GM23338 (cell line): ENCODE data around the gene TMIE. TPM values are rescaled to one million over a fixed set of nuclear protein-coding genes. Genes with fewer than 3 reads are reported as not detected.

Experiments
- ATAC-seq: fragments of 200-7000 bp; cut with Tn5 transposase; 3 replicates; pipeline ENCODE4 v1.9.1; 2020
- DNase-seq: peaks from one replicate; pipeline ENCODE4 v3.0.0-alpha.2; 2015; ENCODE audit warnings: low spot score
- H2AFZ ChIP-seq: fragments of 200-600 bp; sonication (generic); 2 replicates; pipeline ENCODE4 v1.8.0; 2016; ENCODE audit warnings: antibody characterized with exemption, mild to moderate bottlenecking, moderate library complexity
- H3F3A ChIP-seq: fragments of 200-600 bp; sonication (generic); replicated peaks from 2 replicates; pipeline ENCODE4 v1.8.0; 2017; ENCODE audit warnings: antibody characterized with exemption, mixed run types, low read depth
- H3K27ac ChIP-seq: fragments of 200-600 bp; sonication (generic); 2 replicates; pipeline ENCODE4 v1.6.1; 2016; ENCODE audit warnings: low read depth
- H3K27me3 ChIP-seq: fragments of 200-600 bp; sonication (generic); 2 replicates; pipeline ENCODE4 v1.8.0; 2016; ENCODE audit warnings: mild to moderate bottlenecking, mixed run types, moderate library complexity; ENCODE audit not compliant: insufficient read depth
- H3K36me3 ChIP-seq: fragments of 200-600 bp; sonication (generic); 2 replicates; pipeline ENCODE4 v1.8.0; 2016; ENCODE audit warnings: mild to moderate bottlenecking; ENCODE audit not compliant: insufficient read depth
- H3K4me1 ChIP-seq: fragments of 200-600 bp; sonication (generic); 2 replicates; pipeline ENCODE4 v1.8.0; 2016; ENCODE audit warnings: mild to moderate bottlenecking, moderate library complexity; ENCODE audit not compliant: insufficient read depth
- H3K4me2 ChIP-seq: fragments of 200-600 bp; sonication (generic); 2 replicates; pipeline ENCODE4 v1.7.1; 2017; ENCODE audit warnings: mixed run types
- H3K4me3 ChIP-seq: fragments of 200-600 bp; sonication (generic); 2 replicates; pipeline ENCODE4 v1.6.1; 2016; ENCODE audit warnings: mixed run types
- H3K79me2 ChIP-seq: fragments of 200-600 bp; sonication (generic); replicated peaks from 2 replicates; pipeline ENCODE4 v1.8.0; 2017; ENCODE audit warnings: mild to moderate bottlenecking; ENCODE audit not compliant: insufficient read depth
- H3K9me2 ChIP-seq: fragments of 200-600 bp; sonication (generic); 2 replicates; pipeline ENCODE4 v1.8.0; 2017; ENCODE audit not compliant: insufficient read depth
- H4K20me1 ChIP-seq: fragments of 200-600 bp; sonication (generic); replicated peaks from 2 replicates; pipeline ENCODE4 v1.8.0; 2017; ENCODE audit warnings: mild to moderate bottlenecking; ENCODE audit not compliant: insufficient read depth
- H3K27ac Mint-ChIP-seq: 2 replicates; pipeline ENCODE4 v1.8.0; 2020; ENCODE audit warnings: inconsistent platforms, mild to moderate bottlenecking, moderate library complexity, mixed read lengths
- H3K27me3 Mint-ChIP-seq: 3 replicates; pipeline ENCODE4 v1.8.0; 2022; ENCODE audit warnings: low read depth, mild to moderate bottlenecking, moderate library complexity, mixed read lengths, inconsistent platforms; ENCODE audit not compliant: insufficient read depth, poor library complexity
- H3K36me3 Mint-ChIP-seq: 3 replicates; pipeline ENCODE4 v1.8.0; 2021; ENCODE audit warnings: low read depth, mild to moderate bottlenecking, inconsistent platforms, moderate library complexity, mixed read lengths
- H3K4me1 Mint-ChIP-seq: 3 replicates; pipeline ENCODE4 v1.8.0; 2020; ENCODE audit warnings: mild to moderate bottlenecking, inconsistent platforms, mixed read lengths
- H3K4me3 Mint-ChIP-seq: 3 replicates; pipeline ENCODE4 v1.8.0; 2021; ENCODE audit warnings: moderate library complexity, mild to moderate bottlenecking, inconsistent platforms, mixed read lengths
- H3K9me3 Mint-ChIP-seq: 3 replicates; pipeline ENCODE4 v1.8.0; 2020; ENCODE audit warnings: moderate library complexity, mild to moderate bottlenecking, inconsistent platforms, mixed read lengths
- CREB1 ChIP-seq: fragments of 250-450 bp; sonication (Bioruptor Pico); IDR thresholded peaks from 2 replicates; pipeline ENCODE4 v1.5.0; 2020; ENCODE audit warnings: low read depth, mild to moderate bottlenecking, moderate library complexity
- CTCF ChIP-seq, 2 experiments: fragments of 200-600 bp in 1 of 2; sonication (generic) in 1 of 2; conservative IDR thresholded peaks; 2 replicates each; pipeline versions ENCODE4 v1.5.1 to v1.6.1; 2016 to 2017; ENCODE audit warnings: antibody characterized with exemption in 2 of 2, low read depth in 2 of 2, mild to moderate bottlenecking in 2 of 2, moderate library complexity in 1 of 2
- ETS1 ChIP-seq: IDR thresholded peaks from 2 replicates; pipeline ENCODE4 v1.6.1; 2016; ENCODE audit warnings: antibody characterized with exemption
- EZH2 ChIP-seq: fragments of 200-600 bp; sonication (generic); IDR thresholded peaks from one replicate; pipeline ENCODE4 v1.8.0; 2017; ENCODE audit warnings: antibody characterized with exemption, mild to moderate bottlenecking, low read depth; ENCODE audit not compliant: unreplicated experiment
- EZH2phosphoT487 ChIP-seq: fragments of 200-600 bp; sonication (generic); IDR thresholded peaks from one replicate; pipeline ENCODE4 v1.8.1; 2018; ENCODE audit warnings: antibody characterized with exemption; ENCODE audit not compliant: unreplicated experiment
- JUNB ChIP-seq: IDR thresholded peaks from one replicate; pipeline ENCODE4 v1.6.1; 2016; ENCODE audit warnings: antibody characterized with exemption; ENCODE audit not compliant: unreplicated experiment
- NANOG ChIP-seq: IDR thresholded peaks from 2 replicates; pipeline ENCODE4 v1.6.1; 2016; ENCODE audit warnings: antibody characterized with exemption, borderline replicate concordance
- POLR2AphosphoS5 ChIP-seq: IDR thresholded peaks from 2 replicates; pipeline ENCODE4 v1.6.1; 2016; ENCODE audit warnings: antibody characterized with exemption, low read depth
- STAT1 ChIP-seq: IDR thresholded peaks from one replicate; pipeline ENCODE4 v1.6.1; 2016; ENCODE audit warnings: antibody characterized with exemption; ENCODE audit not compliant: unreplicated experiment
- ZNF114 ChIP-seq: fragments of 250-450 bp; sonication (Bioruptor Pico); IDR thresholded peaks from 2 replicates; pipeline ENCODE4 v1.5.0; 2020; ENCODE audit warnings: mild to moderate bottlenecking, moderate library complexity
- ZNF331 ChIP-seq: fragments of 250-450 bp; sonication (Bioruptor Pico); IDR thresholded peaks from 2 replicates; pipeline ENCODE4 v1.5.0; 2020; ENCODE audit warnings: low read depth, mild to moderate bottlenecking, moderate library complexity
- ZNF462 ChIP-seq: fragments of 250-450 bp; sonication (Bioruptor Pico); IDR thresholded peaks from 2 replicates; pipeline ENCODE4 v1.5.0; 2020; ENCODE audit warnings: mild to moderate bottlenecking, moderate library complexity
- polyA plus RNA-seq: library from polyadenylated mRNA; unstranded; fragments of >200 nt; fragmentation: Nextera tagmentation; extraction: Ambion mirVana; gene quantifications from 2 replicates; pipeline ENCODE4 v1.2.1, GENCODE V29; 2016
- total RNA-seq: library from RNA; depleted of rRNA; stranded (reverse); fragments of >200 nt; shearing (Covaris generic); gene quantifications from 2 replicates; pipeline ENCODE4 v1.2.3, GENCODE V29; 2014
- TF ChIP-seq, protein P1 (sequence below): IDR thresholded peaks from one replicate; pipeline ENCODE4 v1.6.1; 2018; ENCODE audit warnings: antibody characterized with exemption; ENCODE audit not compliant: unreplicated experiment

The TMIE gene
- total and polyA plus RNA-seq, 2 experiments from 2014 or later: 0.84 to 1.2 TPM

DNA sequence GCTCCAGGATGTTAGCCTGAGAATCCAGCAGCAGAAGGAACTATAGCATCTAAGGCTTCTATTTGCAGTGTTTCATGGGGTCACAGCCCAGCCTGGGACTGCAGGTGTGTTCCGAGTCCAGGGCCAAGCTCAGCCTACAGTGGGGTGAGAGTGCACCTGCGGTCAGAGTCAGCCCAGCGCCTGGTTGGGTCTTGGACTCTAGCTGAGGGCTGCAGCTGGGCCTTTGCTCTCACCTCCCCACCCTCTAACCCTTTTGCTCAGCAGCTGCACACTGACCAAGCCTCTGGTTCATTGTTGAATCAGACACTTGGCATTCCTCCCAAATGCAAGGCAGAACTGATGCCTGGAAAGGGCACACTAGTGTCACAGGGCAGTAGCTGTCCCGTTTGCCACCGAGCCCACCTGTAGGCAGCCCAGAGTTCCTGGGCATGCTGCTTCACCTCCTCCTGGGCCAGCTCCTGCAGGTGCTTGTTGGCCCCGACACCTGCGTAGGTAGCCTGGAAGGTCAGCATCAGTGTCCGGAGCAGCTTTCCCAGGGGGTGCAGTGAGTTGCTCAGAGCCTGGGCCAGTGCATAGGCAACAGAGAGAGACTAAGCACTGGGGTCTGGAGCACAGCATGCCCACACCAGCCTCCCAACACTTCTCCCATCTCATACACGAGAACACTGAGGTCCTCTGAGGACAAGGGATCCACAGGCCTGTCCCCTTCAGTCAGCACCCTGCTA lies 25.2 kb upstream of the TMIE start:
- H3K36me3 ChIP-seq: no peaks in the 10 kb centered on the region
- no peaks in the 10 kb centered on the region for H3K27me3 ChIP-seq
- H3K27ac ChIP-seq: no peak overlapping the region
- Mint-ChIP-seq H3K27ac (no peak overlapping the region), H3K4me1 (no peaks in the 10 kb centered on the region; the same call in 2 of the 3 replicates), H3K9me3 (no peaks in the 10 kb centered on the region), H3K4me3 (no peak overlapping the region), H3K27me3 (peaks cover 14% of the 10 kb centered on the region), H3K36me3 (peaks cover 4% of the 10 kb centered on the region)
- no peak overlapping the region for H2AFZ ChIP-seq
- no peak overlapping the region for H3K4me3 ChIP-seq
- no peak for TF ChIP-seq ETS1
- no peak for TF ChIP-seq CREB1 (CRISPR knock-in tag)
- TF ChIP-seq ZNF114 (CRISPR knock-in tag): no peak
- no peak for TF ChIP-seq ZNF462 (CRISPR knock-in tag)
- TF ChIP-seq STAT1: no peak
- TF ChIP-seq JUNB: no peak
- TF ChIP-seq, protein P1, sequence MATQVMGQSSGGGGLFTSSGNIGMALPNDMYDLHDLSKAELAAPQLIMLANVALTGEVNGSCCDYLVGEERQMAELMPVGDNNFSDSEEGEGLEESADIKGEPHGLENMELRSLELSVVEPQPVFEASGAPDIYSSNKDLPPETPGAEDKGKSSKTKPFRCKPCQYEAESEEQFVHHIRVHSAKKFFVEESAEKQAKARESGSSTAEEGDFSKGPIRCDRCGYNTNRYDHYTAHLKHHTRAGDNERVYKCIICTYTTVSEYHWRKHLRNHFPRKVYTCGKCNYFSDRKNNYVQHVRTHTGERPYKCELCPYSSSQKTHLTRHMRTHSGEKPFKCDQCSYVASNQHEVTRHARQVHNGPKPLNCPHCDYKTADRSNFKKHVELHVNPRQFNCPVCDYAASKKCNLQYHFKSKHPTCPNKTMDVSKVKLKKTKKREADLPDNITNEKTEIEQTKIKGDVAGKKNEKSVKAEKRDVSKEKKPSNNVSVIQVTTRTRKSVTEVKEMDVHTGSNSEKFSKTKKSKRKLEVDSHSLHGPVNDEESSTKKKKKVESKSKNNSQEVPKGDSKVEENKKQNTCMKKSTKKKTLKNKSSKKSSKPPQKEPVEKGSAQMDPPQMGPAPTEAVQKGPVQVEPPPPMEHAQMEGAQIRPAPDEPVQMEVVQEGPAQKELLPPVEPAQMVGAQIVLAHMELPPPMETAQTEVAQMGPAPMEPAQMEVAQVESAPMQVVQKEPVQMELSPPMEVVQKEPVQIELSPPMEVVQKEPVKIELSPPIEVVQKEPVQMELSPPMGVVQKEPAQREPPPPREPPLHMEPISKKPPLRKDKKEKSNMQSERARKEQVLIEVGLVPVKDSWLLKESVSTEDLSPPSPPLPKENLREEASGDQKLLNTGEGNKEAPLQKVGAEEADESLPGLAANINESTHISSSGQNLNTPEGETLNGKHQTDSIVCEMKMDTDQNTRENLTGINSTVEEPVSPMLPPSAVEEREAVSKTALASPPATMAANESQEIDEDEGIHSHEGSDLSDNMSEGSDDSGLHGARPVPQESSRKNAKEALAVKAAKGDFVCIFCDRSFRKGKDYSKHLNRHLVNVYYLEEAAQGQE: no peak
- TF ChIP-seq EZH2: no peak
- no peak for TF ChIP-seq ZNF331 (CRISPR knock-in tag)
- TF ChIP-seq EZH2phosphoT487: no peak
- TF ChIP-seq POLR2AphosphoS5: no peak
- no peak for TF ChIP-seq CTCF (conservative IDR thresholded peaks at IDR 0.05; ENCODE audit: low read depth in 2 of 2)
- no peak for TF ChIP-seq NANOG
- H4K20me1 ChIP-seq: no peaks in the 10 kb centered on the region; the same call in 1 of the 2 replicates
- no peaks in the 10 kb centered on the region for H3K79me2 ChIP-seq
- DNase-seq: no peak
- 0 out of 2 replicates have a peak, but pooled peaks cover 4% of the 10 kb centered on the region for H3K9me2 ChIP-seq
- no peaks in the 10 kb centered on the region for H3F3A ChIP-seq
- H3K4me2 ChIP-seq: no peak overlapping the region
- no peaks in the 10 kb centered on the region for H3K4me1 ChIP-seq
- no peak for ATAC-seq
